WERI-Rb-1 (cell line): ENCODE data around the gene OSM.

Experiments
- DNase-seq: peaks from one replicate; pipeline ENCODE4 v3.0.0-alpha.2; 2020
- H3K27ac ChIP-seq: fragments of 250-450 bp; sonication (Bioruptor Pico); 2 replicates; pipeline ENCODE4 v1.5.1; 2020; ENCODE audit warnings: mild to moderate bottlenecking, moderate library complexity
- H3K27me3 ChIP-seq: fragments of 250-450 bp; sonication (Bioruptor Pico); 2 replicates; pipeline ENCODE4 v1.5.1; 2021; ENCODE audit warnings: mild to moderate bottlenecking, low read depth, moderate library complexity; ENCODE audit not compliant: insufficient read depth, severe bottlenecking
- H3K36me3 ChIP-seq: fragments of 250-450 bp; sonication (Bioruptor Pico); 2 replicates; pipeline ENCODE4 v1.5.1; 2020; ENCODE audit warnings: mild to moderate bottlenecking, moderate library complexity
- H3K4me3 ChIP-seq: 2 replicates; pipeline ENCODE4 v1.5.1; 2011; ENCODE audit warnings: low read depth, mild to moderate bottlenecking, control low read depth, low read length
- H3K9me3 ChIP-seq: fragments of 250-450 bp; sonication (Bioruptor Pico); 2 replicates; pipeline ENCODE4 v1.5.1; 2021; ENCODE audit warnings: mild to moderate bottlenecking, moderate library complexity; ENCODE audit not compliant: severe bottlenecking
- CTCF ChIP-seq: IDR thresholded peaks from 2 replicates; pipeline ENCODE4 v1.5.1; 2011; ENCODE audit warnings: low read depth, mild to moderate bottlenecking, control low read depth, inconsistent platforms, low read length

Gene OSM

GRCh38 chr22:30224161-30224857 lies 42.3 kb downstream of the OSM start:
- Histone ChIP-seq H3K27me3 (no peaks in the 10 kb centered on the region), H3K4me3 (no peak overlapping the region), H3K27ac (no peak overlapping the region), H3K36me3 (no peaks in the 10 kb centered on the region), H3K9me3 (no peaks in the 10 kb centered on the region)
- DNase-seq: no peak
- TF ChIP-seq CTCF: no peak

GRCh38 chr22:30223303-30223702 lies 43.3 kb downstream of the OSM start:
- no peak for DNase-seq
- no peak for TF ChIP-seq CTCF
- Histone ChIP-seq H3K4me3 (no peak overlapping the region), H3K36me3 (no peaks in the 10 kb centered on the region), H3K27me3 (no peaks in the 10 kb centered on the region), H3K27ac (no peak overlapping the region), H3K9me3 (no peaks in the 10 kb centered on the region)

DNA sequence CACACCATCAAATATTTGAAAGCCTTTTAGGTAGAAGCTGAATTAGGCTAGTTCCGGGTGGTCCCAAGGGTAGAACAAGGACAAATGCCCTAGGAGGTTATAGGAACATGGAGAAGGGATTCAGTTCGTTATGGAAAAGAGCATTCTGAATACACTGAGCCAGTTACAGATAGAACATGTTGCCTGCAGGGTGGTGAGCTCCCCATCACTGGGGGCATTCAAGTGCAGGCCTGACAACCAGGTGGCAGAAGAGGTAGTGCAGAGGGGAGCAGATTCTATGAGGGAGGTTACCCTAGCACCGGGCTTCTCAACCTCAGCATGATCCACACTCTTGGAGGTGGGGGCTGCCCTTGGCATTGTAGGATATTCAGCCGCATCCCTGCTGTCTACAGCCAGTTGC lies 44.3 kb downstream of the OSM start:
- no peak for TF ChIP-seq CTCF
- Histone ChIP-seq H3K9me3 (no peaks in the 10 kb centered on the region), H3K4me3 (no peak overlapping the region), H3K27ac (no peak overlapping the region), H3K27me3 (no peaks in the 10 kb centered on the region), H3K36me3 (no peaks in the 10 kb centered on the region)
- no peak for DNase-seq

DNA sequence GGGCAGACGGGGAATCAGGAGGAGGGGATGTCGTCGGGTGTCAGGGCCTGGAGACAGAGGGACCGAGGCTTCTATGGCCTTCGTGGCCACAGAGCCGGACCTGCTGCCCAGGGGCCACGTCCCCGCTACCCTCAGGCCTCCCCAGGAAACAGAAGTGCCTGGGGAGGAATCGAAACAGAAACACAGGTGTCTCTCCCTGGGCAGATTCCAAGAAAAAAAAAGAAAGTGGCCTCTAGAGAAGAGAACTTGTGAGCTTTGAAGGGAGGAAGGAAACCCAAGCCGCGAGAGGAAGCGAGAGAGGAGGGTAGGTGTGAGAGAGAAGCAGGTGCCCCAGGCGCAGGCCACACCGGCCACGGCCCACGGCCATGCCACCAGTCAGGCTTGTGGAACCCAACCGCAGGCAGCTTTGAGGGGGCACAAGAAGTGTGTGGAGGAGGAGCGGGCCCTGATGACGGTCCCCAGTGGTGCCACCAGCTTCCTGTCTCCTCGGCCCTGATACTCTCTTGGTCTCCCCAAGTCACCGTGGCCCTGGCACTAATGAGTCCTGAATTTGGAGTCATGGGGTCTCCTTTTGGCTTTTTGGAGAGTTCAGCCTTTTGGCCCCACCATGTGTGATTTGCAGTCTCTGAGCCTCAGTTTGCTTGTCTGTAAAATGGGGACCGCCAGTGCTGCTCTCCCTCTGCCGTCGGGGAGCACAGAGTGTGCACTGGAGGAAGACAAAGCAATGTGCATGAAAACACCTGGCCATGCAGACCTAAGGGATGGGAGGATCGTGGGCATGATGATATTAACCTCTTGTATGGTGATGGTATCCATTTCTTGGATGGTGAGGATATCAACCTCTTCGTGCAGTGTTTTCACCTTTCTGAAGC lies 45.3 kb downstream of the OSM start:
- no peaks in the 10 kb centered on the region for H3K27me3 ChIP-seq
- H3K36me3 ChIP-seq: no peaks in the 10 kb centered on the region
- no peak for TF ChIP-seq CTCF
- no peak for DNase-seq
- no peak overlapping the region for H3K4me3 ChIP-seq
- no peaks in the 10 kb centered on the region for H3K9me3 ChIP-seq
- no peak overlapping the region for H3K27ac ChIP-seq

- Histone ChIP-seq H3K27ac (no peak overlapping the region), H3K27me3 (no peaks in the 10 kb centered on the region), H3K9me3 (no peaks in the 10 kb centered on the region), H3K36me3 (no peaks in the 10 kb centered on the region), H3K4me3 (no peak overlapping the region)
- no peak for DNase-seq
- TF ChIP-seq CTCF: no peak
Measured at GRCh38 chr22:30220338-30221012, 46.2 kb downstream of the OSM start.
